ENCODE results near the gene SERPINB1.

- TF ChIP-seq CTCF (IDR thresholded peaks at IDR 0.05) (no peak), POLR2A (IDR thresholded peaks at IDR 0.05) (no peak)
Observed at GRCh38 chr6:2797564-2798031, 44.1 kb downstream of the SERPINB1 start.

Data from adrenal gland (tissue), 5 donors.